AG09319 (cell line): Measurements from ENCODE around the gene HERC2.

Experiments
- DNase-seq: peaks from one replicate; pipeline ENCODE4 v3.0.0-alpha.2; 2010; ENCODE audit warnings: low read depth; ENCODE audit errors: extremely low read depth
- CTCF ChIP-seq: IDR thresholded peaks from 2 replicates; pipeline ENCODE4 v1.5.1; 2011; ENCODE audit warnings: low read depth, mild to moderate bottlenecking, inconsistent platforms, low read length, moderate library complexity

HERC2 gene

GRCh38 chr15:28107904-28108275 is 214.1 kb downstream of the HERC2 start:
- DNase-seq, result no peak
- TF ChIP-seq CTCF, result no peak

- TF ChIP-seq CTCF, result no peak
- DNase-seq, result no peak
These were observed 214.7 kb downstream of the HERC2 start for GRCh38 chr15:28107111-28107903.

GRCh38 chr15:28106294-28107110 is 215.5 kb downstream of the HERC2 start:
- TF ChIP-seq CTCF, result no peak
- no peak for DNase-seq

- no peak for TF ChIP-seq CTCF
These were observed 216.2 kb downstream of the HERC2 start for GRCh38 chr15:28105793-28106192.

GRCh38 chr15:28105224-28105791 is 216.7 kb downstream of the HERC2 start:
- TF ChIP-seq CTCF, result no peak
- DNase-seq, result no peak

More at GRCh38 chr15:28105793-28106192, 216.2 kb downstream of the HERC2 start:
- no peak for DNase-seq

GRCh38 chr15:28104326-28104725 is 217.7 kb downstream of the HERC2 start:
- no peak for DNase-seq
- no peak for TF ChIP-seq CTCF

GRCh38 chr15:28103831-28104230 is 218.1 kb downstream of the HERC2 start:
- TF ChIP-seq CTCF, result no peak
- DNase-seq, result no peak
